PC-3 (cell line): ENCODE results near the gene EYS. TPM values are rescaled to one million over a fixed set of nuclear protein-coding genes. Genes with fewer than 3 reads are reported as not detected.

Experiments used
- ATAC-seq: fragments of 200-7000 bp; cut with Tn5 transposase; 2 replicates; pipeline ENCODE4 v1.9.1; 2020; ENCODE audit warnings: mild to moderate bottlenecking, moderate library complexity
- BruUV-seq: library from RNA; stranded (reverse); fragments of 400-500 nt; replicated peaks from 2 replicates; lab custom pipeline; 2021; lab: Mats Ljungman, UMichigan
- CTCF ChIA-PET: fragments of 300-600 bp; sonication (Branson Sonifier 250); formaldehyde crosslinking; loops from one replicate; lab custom pipeline; 2022; ENCODE audit warnings: antibody characterized with exemption; lab: Charles Lee
- POLR2A ChIA-PET: fragments of 300-600 bp; sonication (Branson Sonifier 250); formaldehyde crosslinking; loops from one replicate; lab custom pipeline; 2022; ENCODE audit warnings: antibody characterized with exemption; ENCODE audit not compliant: unreplicated experiment; lab: Charles Lee
- DNase-seq: peaks from one replicate; pipeline ENCODE4 v3.0.0-alpha.2; 2015
- H2AFZ ChIP-seq: fragments of 300-600 bp; sonication (generic); 2 replicates; pipeline ENCODE4 v1.6.0; 2016; ENCODE audit warnings: antibody characterized with exemption, low read length
- H3F3A ChIP-seq: fragments of 300-600 bp; sonication (generic); one replicate; pipeline ENCODE4 v1.6.0; 2017; ENCODE audit warnings: antibody characterized with exemption, low read length, control low read depth, mild to moderate bottlenecking; ENCODE audit not compliant: unreplicated experiment
- H3K27ac ChIP-seq: fragments of 300-600 bp; sonication (generic); 2 replicates; pipeline ENCODE4 v1.5.1; 2016; ENCODE audit warnings: mild to moderate bottlenecking, low read length
- H3K27me3 ChIP-seq: fragments of 300-600 bp; sonication (generic); 2 replicates; pipeline ENCODE4 v1.6.1; 2016; ENCODE audit warnings: low read length, mixed read lengths
- H3K36me3 ChIP-seq: fragments of 300-600 bp; sonication (generic); 2 replicates; pipeline ENCODE4 v1.6.1; 2016; ENCODE audit warnings: low read depth, mixed run types, low read length, mixed read lengths
- H3K4me1 ChIP-seq: fragments of 300-600 bp; sonication (generic); 2 replicates; pipeline ENCODE4 v1.5.1; 2016; ENCODE audit warnings: low read length; ENCODE audit not compliant: insufficient read depth
- H3K4me2 ChIP-seq: fragments of 300-600 bp; sonication (generic); 2 replicates; pipeline ENCODE4 v1.6.0; 2016; ENCODE audit warnings: low read length
- H3K4me3 ChIP-seq: fragments of 300-600 bp; sonication (generic); 2 replicates; pipeline ENCODE4 v1.5.1; 2016; ENCODE audit warnings: mild to moderate bottlenecking, low read length, mixed read lengths
- H3K79me2 ChIP-seq: fragments of 300-600 bp; sonication (generic); 2 replicates; pipeline ENCODE4 v1.6.1; 2017; ENCODE audit warnings: low read length, mixed read lengths
- H3K9ac ChIP-seq: fragments of 300-600 bp; sonication (generic); 2 replicates; pipeline ENCODE4 v1.6.0; 2016; ENCODE audit warnings: mild to moderate bottlenecking, low read length
- H3K9me2 ChIP-seq: fragments of 300-600 bp; sonication (generic); replicated peaks from 2 replicates; pipeline ENCODE4 v1.6.1; 2016; ENCODE audit warnings: mixed run types, low read length, mixed read lengths
- H3K9me3 ChIP-seq: fragments of 300-600 bp; sonication (generic); 2 replicates; pipeline ENCODE4 v1.6.1; 2016; ENCODE audit warnings: low read length, mixed read lengths
- H4K20me1 ChIP-seq: fragments of 300-600 bp; sonication (generic); 2 replicates; pipeline ENCODE4 v1.6.1; 2016; ENCODE audit warnings: low read length, mixed read lengths
- CTCF ChIP-seq: fragments of 300-600 bp; sonication (generic); conservative IDR thresholded peaks from 2 replicates; pipeline ENCODE4 v1.5.1; 2017; ENCODE audit warnings: antibody characterized with exemption, low read depth, mild to moderate bottlenecking, low read length
- EZH2 ChIP-seq: fragments of 300-600 bp; sonication (generic); IDR thresholded peaks from one replicate; pipeline ENCODE4 v1.6.1; 2017; ENCODE audit warnings: antibody characterized with exemption, mild to moderate bottlenecking, low read length; ENCODE audit not compliant: unreplicated experiment
- EZH2phosphoT487 ChIP-seq: fragments of 300-600 bp; sonication (generic); IDR thresholded peaks from 2 replicates; pipeline ENCODE4 v1.6.1; 2018; ENCODE audit warnings: mild to moderate bottlenecking, antibody characterized with exemption, low read length, borderline replicate concordance
- intact Hi-C: fragments of 100-400 bp; cut with micrococcal nuclease; formaldehyde crosslinking; loops from 2 replicates; pipeline ENCODE4 v1.9.0; 2023
- total RNA-seq: library from RNA; depleted of rRNA; stranded (reverse); fragments of >200 nt; gene quantifications from 2 replicates; pipeline ENCODE4 v1.2.3, GENCODE V29; 2014

Gene EYS
- total RNA-seq, 1 experiment from 2014 or later = 0.07 TPM

GRCh38 chr6:63941747-63942470 lies 1765.1 kb downstream of the EYS start:
- intact Hi-C loops = no loop called here
- no peak overlapping the region for H3K27ac ChIP-seq
- H2AFZ ChIP-seq = no peak overlapping the region
- TF ChIP-seq EZH2phosphoT487 = no peak
- TF ChIP-seq EZH2 = no peak
- no peak for TF ChIP-seq CTCF
- POLR2A ChIA-PET = no interaction called here
- H3K4me2 ChIP-seq = no peak overlapping the region
- DNase-seq (no peak), ATAC-seq (no peak)
- H3K79me2 ChIP-seq = no peaks in the 10 kb centered on the region
- H3K9me2 ChIP-seq = no peaks in the 10 kb centered on the region
- H3K36me3 ChIP-seq = no peaks in the 10 kb centered on the region
- no peaks in the 10 kb centered on the region for H3K9me3 ChIP-seq
- no peaks in the 10 kb centered on the region for H4K20me1 ChIP-seq
- no peaks in the 10 kb centered on the region for H3K4me1 ChIP-seq
- no peaks in the 10 kb centered on the region for H3F3A ChIP-seq
- H3K9ac ChIP-seq = no peak overlapping the region
- no peak overlapping the region for H3K4me3 ChIP-seq
- CTCF ChIA-PET = no interaction called here
- no peaks in the 10 kb centered on the region for H3K27me3 ChIP-seq
- BruUV-seq = no TSS peak

- intact Hi-C loops = no loop called here
- H4K20me1 ChIP-seq = no peaks in the 10 kb centered on the region
- POLR2A ChIA-PET = no interaction called here
These were observed 1767.0 kb downstream of the EYS start for GRCh38 chr6:63940056-63940455.

More at GRCh38 chr6:63940056-63940455, 1767.0 kb downstream of the EYS start:
- Histone ChIP-seq H3K27me3 (no peaks in the 10 kb centered on the region), H3K9ac (no peak overlapping the region), H3K4me3 (no peak overlapping the region), H3K9me2 (no peaks in the 10 kb centered on the region), H2AFZ (no peak overlapping the region), H3K4me2 (no peak overlapping the region), H3K9me3 (no peaks in the 10 kb centered on the region), H3K79me2 (no peaks in the 10 kb centered on the region), H3K4me1 (no peaks in the 10 kb centered on the region), H3K36me3 (no peaks in the 10 kb centered on the region), H3F3A (no peaks in the 10 kb centered on the region), H3K27ac (no peak overlapping the region)
- ATAC-seq (no peak), DNase-seq (no peak)
- CTCF ChIA-PET = no interaction called here
- TF ChIP-seq EZH2 (no peak), EZH2phosphoT487 (no peak), CTCF (no peak)
- BruUV-seq = no TSS peak
